Prostate gland (tissue), 2 donors: Measurements from ENCODE around the gene VAV3. TPM values are rescaled to one million over a fixed set of nuclear protein-coding genes. Genes with fewer than 3 reads are reported as not detected.
"Not testable (repeated sequence)": the region's sequence is repeated elsewhere in the genome, so short reads cannot be mapped to it uniquely, and the experiment has no call there.

Source experiments
- DNase-seq: peaks from one replicate; pipeline ENCODE4 v3.0.0-alpha.2; 2019; ENCODE audit warnings: low spot score
- H3K27ac ChIP-seq, 2 donors: fragments of 200-600 bp; sonication (generic); 2 replicates each; pipeline ENCODE4 v1.5.1; 2017 to 2019
- H3K27me3 ChIP-seq: fragments of 200-600 bp; sonication (generic); replicated peaks from 2 replicates; pipeline ENCODE4 v1.5.1; 2019; ENCODE audit not compliant: insufficient read depth
- H3K36me3 ChIP-seq, 2 donors: fragments of 200-600 bp; sonication (generic); 1 replicate in 1 of 2; 2 replicates in 1 of 2; pipeline versions ENCODE4 v1.5.1 to v1.8.1; 2017 to 2019
- H3K4me1 ChIP-seq: fragments of 200-600 bp; sonication (generic); replicated peaks from 2 replicates; pipeline ENCODE4 v1.5.1; 2019
- H3K4me3 ChIP-seq, 2 donors: fragments of 200-600 bp; sonication (generic); 2 replicates each; pipeline ENCODE4 v1.5.1; 2017 to 2019
- H3K9me3 ChIP-seq: fragments of 200-600 bp; sonication (generic); 2 replicates; pipeline ENCODE4 v1.5.1; 2017
- POLR2A ChIP-seq: fragments of 450-650 bp; IDR thresholded peaks from one replicate; pipeline ENCODE4 v1.6.1; 2016; ENCODE audit warnings: antibody characterized with exemption, mild to moderate bottlenecking
- POLR2AphosphoS5 ChIP-seq: sonication (generic); formaldehyde crosslinking; IDR thresholded peaks from one replicate; pipeline ENCODE4 v1.6.1; 2017; ENCODE audit warnings: antibody characterized with exemption
- WGBS: methylation state at CpG from one replicate; pipeline ENCODE4 v1.1.5; 2018; 5-methylcytosine and 5-hydroxymethylcytosine counted together
- intact Hi-C: fragments of 100-400 bp; cut with DNase I; formaldehyde crosslinking; loops from one replicate; pipeline ENCODE4 v1.14.2; 2022
- total RNA-seq, 2 donors: library from RNA; depleted of rRNA; stranded (reverse); fragments of >200 nt; gene quantifications; one replicate each; pipeline ENCODE4 v1.1.0, GENCODE V29; 2016
- TF ChIP-seq, protein P1 (sequence below), 4 experiments: fragments of 200-600 bp in 2 of 4; fragments of 450-650 bp in 2 of 4; sonication (generic) in 2 of 4; IDR thresholded peaks; 1 replicate in 3 of 4; 2 replicates in 1 of 4; pipeline ENCODE4 v1.5.1; 2016 to 2019; ENCODE audit warnings: antibody characterized with exemption in 4 of 4, mild to moderate bottlenecking in 2 of 4, moderate library complexity in 2 of 4

VAV3 gene
- total RNA-seq, 2 donors from 2014 or later, result 14.5 TPM

- 38% methylated on average over 1 of the region's 1 CpG for WGBS
- no peak for DNase-seq
- intact Hi-C loops, result no loop called here
- H3K27me3 ChIP-seq, result no peaks in the 10 kb centered on the region
- H3K27ac ChIP-seq, result no peak overlapping the region
- no peaks in the 10 kb centered on the region for H3K36me3 ChIP-seq
- TF ChIP-seq, protein P1, sequence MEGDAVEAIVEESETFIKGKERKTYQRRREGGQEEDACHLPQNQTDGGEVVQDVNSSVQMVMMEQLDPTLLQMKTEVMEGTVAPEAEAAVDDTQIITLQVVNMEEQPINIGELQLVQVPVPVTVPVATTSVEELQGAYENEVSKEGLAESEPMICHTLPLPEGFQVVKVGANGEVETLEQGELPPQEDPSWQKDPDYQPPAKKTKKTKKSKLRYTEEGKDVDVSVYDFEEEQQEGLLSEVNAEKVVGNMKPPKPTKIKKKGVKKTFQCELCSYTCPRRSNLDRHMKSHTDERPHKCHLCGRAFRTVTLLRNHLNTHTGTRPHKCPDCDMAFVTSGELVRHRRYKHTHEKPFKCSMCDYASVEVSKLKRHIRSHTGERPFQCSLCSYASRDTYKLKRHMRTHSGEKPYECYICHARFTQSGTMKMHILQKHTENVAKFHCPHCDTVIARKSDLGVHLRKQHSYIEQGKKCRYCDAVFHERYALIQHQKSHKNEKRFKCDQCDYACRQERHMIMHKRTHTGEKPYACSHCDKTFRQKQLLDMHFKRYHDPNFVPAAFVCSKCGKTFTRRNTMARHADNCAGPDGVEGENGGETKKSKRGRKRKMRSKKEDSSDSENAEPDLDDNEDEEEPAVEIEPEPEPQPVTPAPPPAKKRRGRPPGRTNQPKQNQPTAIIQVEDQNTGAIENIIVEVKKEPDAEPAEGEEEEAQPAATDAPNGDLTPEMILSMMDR (IDR thresholded peaks at IDR 0.05), result no peak
- TF ChIP-seq POLR2A (no peak), POLR2AphosphoS5 (no peak)
- H3K4me3 ChIP-seq, result no peak overlapping the region
- H3K9me3 ChIP-seq, result no peaks in the 10 kb centered on the region
- H3K4me1 ChIP-seq, result no peaks in the 10 kb centered on the region
Observed at GRCh38 chr1:107894605-107895004, 70.4 kb downstream of the VAV3 start.

GRCh38 chr1:107893350-107893749 lies 71.6 kb downstream of the VAV3 start:
- intact Hi-C loops, H3K9me3 ChIP-seq, H3K4me3 ChIP-seq, DNase-seq, H3K4me1 ChIP-seq, H3K27me3 ChIP-seq, H3K27ac ChIP-seq, H3K36me3 ChIP-seq: not testable (repeated sequence)
- 94% methylated on average over 2 of the region's 2 CpGs for WGBS

GRCh38 chr1:107889524-107889923 lies 75.5 kb downstream of the VAV3 start:
- TF ChIP-seq, protein P1 (IDR thresholded peaks at IDR 0.05), result no peak
- no peak for TF ChIP-seq POLR2AphosphoS5
- no peak for TF ChIP-seq POLR2A
- Histone ChIP-seq H3K36me3 (no peaks in the 10 kb centered on the region), H3K27me3 (no peaks in the 10 kb centered on the region), H3K4me3 (no peak overlapping the region), H3K27ac (no peak overlapping the region), H3K9me3 (no peaks in the 10 kb centered on the region), H3K4me1 (no peaks in the 10 kb centered on the region)
- intact Hi-C loops, result no loop called here
- WGBS, result 77% methylated on average over 2 of the region's 2 CpGs
- DNase-seq, result no peak

DNA sequence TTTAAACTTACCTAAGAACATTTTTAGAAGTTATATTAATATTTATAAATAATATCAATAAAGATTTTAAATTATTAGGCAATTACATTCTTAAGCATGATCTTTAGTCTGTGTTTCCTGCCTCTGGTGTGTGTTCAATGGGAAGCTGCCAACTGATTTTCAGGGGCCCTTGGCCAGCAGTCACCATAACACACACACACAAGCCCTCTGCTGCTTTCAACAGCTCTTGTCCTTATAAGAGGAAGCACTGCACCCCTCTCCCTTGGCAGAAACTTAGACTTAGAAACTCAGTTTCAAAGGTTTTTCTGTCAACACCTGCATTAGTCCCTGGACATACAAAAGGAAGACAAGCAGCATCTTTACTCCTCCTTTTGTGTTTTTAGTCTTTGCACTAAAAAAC lies 81.4 kb downstream of the VAV3 start:
- DNase-seq, result no peak
- H3K4me3 ChIP-seq, result no peak overlapping the region
- TF ChIP-seq POLR2A, result no peak
- TF ChIP-seq POLR2AphosphoS5, result no peak
- TF ChIP-seq, protein P1 (IDR thresholded peaks at IDR 0.05), result no peak
- intact Hi-C loops, result no loop called here
- H3K36me3 ChIP-seq, result no peaks in the 10 kb centered on the region
- no peaks in the 10 kb centered on the region for H3K9me3 ChIP-seq
- no peaks in the 10 kb centered on the region for H3K27me3 ChIP-seq
- no peaks in the 10 kb centered on the region for H3K4me1 ChIP-seq
- no peak overlapping the region for H3K27ac ChIP-seq

DNA sequence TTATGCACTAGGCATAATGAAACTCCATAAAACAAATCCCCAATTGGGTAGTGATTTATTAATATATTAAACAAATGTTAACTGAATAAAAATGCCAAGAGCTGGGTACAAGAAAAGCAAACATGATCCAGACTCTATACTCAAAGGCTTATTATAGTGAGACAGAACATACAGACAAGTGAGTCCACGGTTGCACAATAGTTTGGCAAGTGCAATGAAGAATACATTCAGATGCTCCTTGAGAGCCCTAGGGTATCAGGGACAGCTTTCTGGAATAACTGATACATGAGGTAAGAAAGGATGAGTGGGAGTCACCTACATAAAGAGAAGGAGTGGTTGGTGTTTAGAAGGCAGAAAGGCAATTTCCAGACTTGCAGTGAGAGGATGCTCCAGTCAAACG lies 85.1 kb downstream of the VAV3 start:
- no peaks in the 10 kb centered on the region for H3K36me3 ChIP-seq
- H3K4me3 ChIP-seq, result no peak overlapping the region
- H3K27ac ChIP-seq, result no peak overlapping the region
- H3K4me1 ChIP-seq, result no peaks in the 10 kb centered on the region
- no peaks in the 10 kb centered on the region for H3K9me3 ChIP-seq
- WGBS, result 60% methylated on average over 2 of the region's 2 CpGs
- no peak for DNase-seq
- H3K27me3 ChIP-seq, result no peaks in the 10 kb centered on the region
- intact Hi-C loops, result no loop called here
- no peak for TF ChIP-seq POLR2AphosphoS5
- TF ChIP-seq POLR2A, result no peak
- TF ChIP-seq, protein P1 (IDR thresholded peaks at IDR 0.05), result no peak
